Amniotic epithelial cell (primary cell): ENCODE data around the gene GPR108.
A peak's percentile ranks its signal among the peaks of the same experiment; 100 is the strongest.

ENCODE experiments used
- DNase-seq: peaks from one replicate; pipeline ENCODE4 v3.0.0-alpha.2; 2010; ENCODE audit warnings: low read depth

GPR108 gene

GRCh38 chr19:6737873-6738786, 750 bp upstream of the GPR108 start:
- peak; percentile 79 for DNase-seq

GRCh38 chr19:6736917-6737283, 480 bp downstream of the GPR108 start:
- DNase-seq: no peak

GRCh38 chr19:6736169-6736916, 1.0 kb downstream of the GPR108 start:
- peak; percentile 96 for DNase-seq

- DNase-seq: no peak
Measured at GRCh38 chr19:6735181-6735911, 2.0 kb downstream of the GPR108 start.

- DNase-seq: no peak
Measured at GRCh38 chr19:6734096-6734696, 3.2 kb downstream of the GPR108 start.

GRCh38 chr19:6733338-6734095, 3.9 kb downstream of the GPR108 start:
- DNase-seq: no peak

- no peak for DNase-seq
Measured at GRCh38 chr19:6732803-6733337, 4.5 kb downstream of the GPR108 start.

GRCh38 chr19:6731822-6732221, 5.6 kb downstream of the GPR108 start:
- DNase-seq: no peak

GRCh38 chr19:6730941-6731670, 6.3 kb downstream of the GPR108 start:
- DNase-seq: no peak

GRCh38 chr19:6730153-6730804, 7.1 kb downstream of the GPR108 start:
- peak; percentile 70 for DNase-seq

GRCh38 chr19:6729573-6730152, 7.7 kb downstream of the GPR108 start:
- no peak for DNase-seq

- no peak for DNase-seq
Measured at GRCh38 chr19:6728346-6728745, 9.0 kb downstream of the GPR108 start.

- no peak for DNase-seq
Measured at GRCh38 chr19:6725513-6726231, 11.7 kb downstream of the GPR108 start.

GRCh38 chr19:6724631-6725492, 12.5 kb downstream of the GPR108 start:
- DNase-seq: no peak

- DNase-seq: peak; percentile 79
Measured at GRCh38 chr19:6723738-6724137, 13.6 kb downstream of the GPR108 start.

- peak; percentile 90 for DNase-seq
Measured at GRCh38 chr19:6723108-6723618, 14.2 kb downstream of the GPR108 start.

GRCh38 chr19:6721773-6722172, 15.6 kb downstream of the GPR108 start:
- DNase-seq: no peak

GRCh38 chr19:6721138-6721474, 16.3 kb downstream of the GPR108 start:
- no peak for DNase-seq
